ENCODE measurements around the gene OPALIN.
A peak's percentile ranks its signal among the peaks of the same experiment; 100 is the strongest.

Gene OPALIN

DNA sequence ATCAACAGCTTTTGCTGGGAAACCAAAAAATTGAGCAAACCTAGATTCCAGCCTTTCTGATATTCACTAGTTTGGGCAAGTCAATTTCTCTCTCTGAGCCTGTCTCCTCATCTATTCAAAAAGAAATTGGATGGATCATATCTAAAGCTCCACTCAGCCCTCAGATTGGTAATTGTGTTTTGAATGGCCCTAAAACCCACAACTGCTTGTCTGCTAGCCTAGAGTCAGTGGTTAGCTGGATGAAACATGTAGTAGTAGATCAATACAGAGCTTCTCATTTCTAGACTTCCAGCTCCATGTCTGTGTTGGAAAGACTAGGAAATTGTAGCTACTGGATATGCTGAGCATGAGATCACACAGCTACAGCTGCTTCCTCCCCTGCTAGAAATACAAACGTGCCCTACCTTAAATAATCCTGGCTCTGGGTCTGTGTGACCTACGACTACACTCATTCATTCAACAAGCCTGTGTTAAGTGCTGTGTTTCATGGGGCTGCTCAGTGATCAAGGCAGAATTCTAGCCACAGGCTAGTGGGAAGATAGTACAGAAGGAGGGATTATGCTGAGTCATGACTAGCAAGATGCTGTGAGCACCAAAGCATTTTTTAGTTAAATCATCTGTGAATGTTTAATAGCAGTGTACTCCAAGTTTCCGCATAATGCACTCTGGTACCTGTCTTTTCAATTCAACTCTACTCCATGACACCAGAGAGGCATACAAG, 38.9 kb downstream of the OPALIN start:
- Histone ChIP-seq H2AFZ (ENCODE audit: low read depth, low read length, severe bottlenecking) (no peak overlapping the region), H3F3A (ENCODE audit: insufficient read depth) (no peaks in the 10 kb centered on the region), H3K4me3 (ENCODE audit: insufficient read depth, low read length, poor library complexity, severe bottlenecking) (no peak overlapping the region), H3K9me3 (ENCODE audit: insufficient read depth, low read length) (no peaks in the 10 kb centered on the region), H4K20me1 (ENCODE audit: low read depth, low read length) (no peaks in the 10 kb centered on the region), H3K36me3 (ENCODE audit: low read length) (no peaks in the 10 kb centered on the region), H3K9ac (ENCODE audit: low read length) (no peak overlapping the region), H3K4me2 (ENCODE audit: low read depth, low read length, poor library complexity, severe bottlenecking) (no peak overlapping the region), H3K27ac (ENCODE audit: low read depth, low read length) (no peak overlapping the region), H3K27me3 (ENCODE audit: low read length) (no peaks in the 10 kb centered on the region), H3K79me2 (ENCODE audit: insufficient read depth, low read length) (no peaks in the 10 kb centered on the region), H3K9me2 (replicated peaks; ENCODE audit: insufficient read depth, low read length) (no peaks in the 10 kb centered on the region)
- TF ChIP-seq EZH2phosphoT487 (conservative IDR thresholded peaks at IDR 0.05; ENCODE audit: low read length), result no peak
- TF ChIP-seq, protein P1, sequence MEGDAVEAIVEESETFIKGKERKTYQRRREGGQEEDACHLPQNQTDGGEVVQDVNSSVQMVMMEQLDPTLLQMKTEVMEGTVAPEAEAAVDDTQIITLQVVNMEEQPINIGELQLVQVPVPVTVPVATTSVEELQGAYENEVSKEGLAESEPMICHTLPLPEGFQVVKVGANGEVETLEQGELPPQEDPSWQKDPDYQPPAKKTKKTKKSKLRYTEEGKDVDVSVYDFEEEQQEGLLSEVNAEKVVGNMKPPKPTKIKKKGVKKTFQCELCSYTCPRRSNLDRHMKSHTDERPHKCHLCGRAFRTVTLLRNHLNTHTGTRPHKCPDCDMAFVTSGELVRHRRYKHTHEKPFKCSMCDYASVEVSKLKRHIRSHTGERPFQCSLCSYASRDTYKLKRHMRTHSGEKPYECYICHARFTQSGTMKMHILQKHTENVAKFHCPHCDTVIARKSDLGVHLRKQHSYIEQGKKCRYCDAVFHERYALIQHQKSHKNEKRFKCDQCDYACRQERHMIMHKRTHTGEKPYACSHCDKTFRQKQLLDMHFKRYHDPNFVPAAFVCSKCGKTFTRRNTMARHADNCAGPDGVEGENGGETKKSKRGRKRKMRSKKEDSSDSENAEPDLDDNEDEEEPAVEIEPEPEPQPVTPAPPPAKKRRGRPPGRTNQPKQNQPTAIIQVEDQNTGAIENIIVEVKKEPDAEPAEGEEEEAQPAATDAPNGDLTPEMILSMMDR (IDR thresholded peaks at IDR 0.05; ENCODE audit: insufficient read depth, low read length, poor library complexity, severe bottlenecking), result no peak

DNA sequence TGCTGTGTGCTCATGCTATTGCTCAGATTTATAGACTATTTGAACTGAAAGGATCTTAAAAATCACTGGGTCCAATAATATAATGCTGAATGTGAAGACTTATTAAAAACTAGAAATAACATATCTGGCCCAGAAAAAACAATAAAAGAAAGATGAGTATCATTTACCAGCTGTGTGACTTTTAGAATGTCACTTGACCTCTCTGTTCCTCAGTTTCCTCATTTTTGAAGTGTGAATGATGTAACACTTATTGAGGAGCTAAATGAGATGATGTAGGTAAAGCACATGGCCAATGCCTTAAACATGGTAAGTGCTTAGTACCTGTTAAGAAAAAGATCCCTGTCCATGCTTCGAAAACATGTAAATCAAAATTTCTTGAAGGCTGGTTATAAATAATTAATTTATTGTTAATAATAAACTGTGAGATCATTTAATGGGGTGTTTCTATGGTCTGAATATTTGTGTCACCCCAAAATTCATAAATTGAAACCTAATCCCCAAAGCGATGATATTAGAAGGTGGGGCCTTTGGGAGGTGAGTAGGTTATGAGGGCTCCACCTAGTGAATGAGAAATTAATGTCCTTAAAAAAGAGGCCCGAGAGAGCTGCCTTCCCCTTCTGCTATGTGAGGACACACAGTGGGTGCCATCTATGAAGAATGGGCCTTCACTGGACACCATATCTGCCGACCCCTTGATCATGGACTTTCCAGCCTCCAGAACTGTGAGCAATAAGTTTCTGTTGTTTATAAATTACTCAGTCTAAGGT, 41.6 kb downstream of the OPALIN start:
- Histone ChIP-seq H3K27me3 (ENCODE audit: low read length) (no peaks in the 10 kb centered on the region), H3K9me3 (ENCODE audit: insufficient read depth, low read length) (no peaks in the 10 kb centered on the region), H3K4me2 (ENCODE audit: low read depth, low read length, poor library complexity, severe bottlenecking) (no peak overlapping the region), H3K9me2 (replicated peaks; ENCODE audit: insufficient read depth, low read length) (no peaks in the 10 kb centered on the region), H3K4me3 (ENCODE audit: insufficient read depth, low read length, poor library complexity, severe bottlenecking) (no peak overlapping the region), H3K36me3 (ENCODE audit: low read length) (no peaks in the 10 kb centered on the region), H3F3A (ENCODE audit: insufficient read depth) (no peaks in the 10 kb centered on the region), H3K9ac (ENCODE audit: low read length) (no peak overlapping the region), H3K79me2 (ENCODE audit: insufficient read depth, low read length) (no peaks in the 10 kb centered on the region), H2AFZ (ENCODE audit: low read depth, low read length, severe bottlenecking) (no peak overlapping the region), H3K27ac (ENCODE audit: low read depth, low read length) (no peak overlapping the region), H4K20me1 (ENCODE audit: low read depth, low read length) (no peaks in the 10 kb centered on the region)
- no peak for TF ChIP-seq EZH2phosphoT487 (conservative IDR thresholded peaks at IDR 0.05; ENCODE audit: low read length)
- TF ChIP-seq, protein P1 (IDR thresholded peaks at IDR 0.05; ENCODE audit: insufficient read depth, low read length, poor library complexity, severe bottlenecking), result peak; percentile 29

DNA sequence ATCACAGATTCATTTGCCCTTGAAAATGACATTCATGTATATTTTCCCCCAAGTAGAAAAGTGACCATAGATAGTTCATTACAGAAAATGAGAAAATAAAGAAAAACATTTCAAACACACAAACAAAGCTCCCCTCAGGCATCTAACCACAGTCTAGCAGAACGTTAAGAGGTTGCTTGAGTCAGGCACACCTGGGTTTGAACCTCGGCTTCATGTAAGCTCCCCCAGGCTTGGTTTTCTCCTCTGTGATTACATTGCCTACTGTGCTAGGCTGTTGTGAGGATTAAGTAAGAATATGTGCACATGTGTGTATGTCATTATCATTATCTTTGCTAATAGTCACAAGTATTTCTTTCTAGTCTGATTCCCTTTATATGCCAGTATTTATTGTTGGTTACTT, 45.5 kb downstream of the OPALIN start:
- H3K36me3 ChIP-seq (ENCODE audit: low read length), result no peaks in the 10 kb centered on the region
- H3K79me2 ChIP-seq (ENCODE audit: insufficient read depth, low read length), result no peaks in the 10 kb centered on the region

More for the DNA sequence above, 45.5 kb downstream of the OPALIN start:
- H3K4me2 ChIP-seq (ENCODE audit: low read depth, low read length, poor library complexity, severe bottlenecking), result no peak overlapping the region
- no peaks in the 10 kb centered on the region for H4K20me1 ChIP-seq (ENCODE audit: low read depth, low read length)
- H3K4me3 ChIP-seq (ENCODE audit: insufficient read depth, low read length, poor library complexity, severe bottlenecking), result no peak overlapping the region
- H3K27ac ChIP-seq (ENCODE audit: low read depth, low read length), result no peak overlapping the region
- H3K9me2 ChIP-seq (replicated peaks; ENCODE audit: insufficient read depth, low read length), result no peaks in the 10 kb centered on the region
- H2AFZ ChIP-seq (ENCODE audit: low read depth, low read length, severe bottlenecking), result no peak overlapping the region
- H3F3A ChIP-seq (ENCODE audit: insufficient read depth), result no peaks in the 10 kb centered on the region
- H3K9ac ChIP-seq (ENCODE audit: low read length), result no peak overlapping the region
- TF ChIP-seq EZH2phosphoT487 (conservative IDR thresholded peaks at IDR 0.05; ENCODE audit: low read length), result no peak
- TF ChIP-seq, protein P1 (IDR thresholded peaks at IDR 0.05; ENCODE audit: insufficient read depth, low read length, poor library complexity, severe bottlenecking), result no peak
- no peaks in the 10 kb centered on the region for H3K27me3 ChIP-seq (ENCODE audit: low read length)
- H3K9me3 ChIP-seq (ENCODE audit: insufficient read depth, low read length), result no peaks in the 10 kb centered on the region

Measured in SU-DHL-6 (cell line).